Heart right ventricle (tissue), 16 donors: ENCODE measurements around the gene SLC35F3. TPM values are rescaled to one million over a fixed set of nuclear protein-coding genes. Genes with fewer than 3 reads are reported as not detected.

Experiments used
- ATAC-seq, 8 donors: fragments of 200-7000 bp; cut with Tn5 transposase; one replicate each; pipeline ENCODE4 v1.9.1; 2020; ENCODE audit warnings: mild to moderate bottlenecking in 8 of 8, moderate library complexity in 8 of 8, moderate number of reproducible peaks in 1 of 8
- DNase-seq, 2 donors: peaks; one replicate each; pipeline ENCODE4 v3.0.0-alpha.2; 2020
- H3K27ac ChIP-seq, 10 donors: fragments of 200-600 bp; sonication (generic) in 2 of 10; one replicate each; pipeline versions ENCODE4 v1.5.0 to v1.8.0; 2020 to 2022; ENCODE audit warnings: mild to moderate bottlenecking in 3 of 10
- H3K27me3 ChIP-seq, 7 donors: fragments of 200-600 bp; one replicate each; pipeline ENCODE4 v1.8.0; 2021 to 2022; ENCODE audit warnings: mild to moderate bottlenecking in 2 of 7
- H3K36me3 ChIP-seq, 9 donors: fragments of 200-600 bp; sonication (generic) in 1 of 9; one replicate each; pipeline versions ENCODE4 v1.5.0 to v1.8.0; 2020 to 2022; ENCODE audit warnings: mild to moderate bottlenecking in 2 of 9
- H3K4me1 ChIP-seq, 9 donors: fragments of 200-600 bp; sonication (generic) in 1 of 9; one replicate each; pipeline versions ENCODE4 v1.5.0 to v1.8.0; 2020 to 2022; ENCODE audit warnings: mild to moderate bottlenecking in 4 of 9
- H3K4me3 ChIP-seq, 10 donors: fragments of 200-600 bp; sonication (generic) in 2 of 10; one replicate each; pipeline versions ENCODE4 v1.5.0 to v1.8.0; 2020 to 2022; ENCODE audit warnings: mild to moderate bottlenecking in 7 of 10, moderate library complexity in 2 of 10
- H3K9me3 ChIP-seq, 11 donors: fragments of 200-600 bp in 10 of 11; sonication (generic) in 2 of 11; one replicate each; pipeline versions ENCODE4 v1.5.0 to v1.8.0; 2013 to 2022; ENCODE audit warnings: mild to moderate bottlenecking in 2 of 11, control low read depth in 1 of 11, moderate library complexity in 1 of 11
- CTCF ChIP-seq, 9 donors: fragments of 200-600 bp; sonication (generic) in 2 of 9; IDR thresholded peaks; one replicate each; pipeline versions ENCODE4 v1.5.0 to v1.8.0; 2021 to 2022; ENCODE audit warnings: antibody characterized with exemption in 9 of 9, mild to moderate bottlenecking in 5 of 9, moderate library complexity in 1 of 9
- WGBS, 2 donors: extraction: QIAGEN DNeasy Blood & Tissue Kit; methylation state at CpG; one replicate each; pipeline ENCODE4 v1.1.7; 2013; ENCODE audit warnings: inconsistent platforms in 1 of 2; 5-methylcytosine and 5-hydroxymethylcytosine counted together
- intact Hi-C, 10 donors: fragments of 100-400 bp; cut with DNase I; formaldehyde crosslinking; loops; one replicate each; pipeline versions ENCODE4 v1.11.1 to v1.14.2; 2022
- polyA plus RNA-seq, 2 donors: library from polyadenylated mRNA; stranded (reverse); fragments of 200-250 nt; gene quantifications; one replicate each; pipeline ENCODE4 v1.2.3, GENCODE V29; 2013
- total RNA-seq, 10 donors: library from RNA; stranded (reverse); fragmentation: NEBNext Ultra II Directional in 3 of 10; extraction: Animal tissue kit (Norgen Biotek cat#: 25700) in 3 of 10; gene quantifications; one replicate each; pipeline versions ENCODE4 v1.2.1 to v1.2.4, GENCODE V29; 2021 to 2023
- donor health status: Arrhythmogenic right ventricular cardiomyopathy.
- donor health status: ischemic (EF 13 %, LVEDD 7.1; RV severe dilation, severe dysfunction).
- donor health status: healthy with polysubstance abuse.
- donor health status: DM: no; HTN: yes; CAD: no.
- donor health status: DM: no; HTN: no; CAD: no.
- donor health status: ischemic (EF 25% LVEDD 6.9; RV normal size, moderate dysfunction).
- donor health status: ischemic (EF 25% LVEDD 5.7; RV mildly dilated, moderate dysfunction).
- donor health status: healthy.
- donor health status: DM: yes; HTN: yes; CAD: no.
- donor health status: Ischemic cardiomyopathy.
- donor health status: ischemic (EF 35%, LVEDD 5.7; RV mildly dilated, moderate dysfunction).
- donor health status: nonischemic (EF 11% LVEDD 7.7; RV severe dilation, severe dysfunction).
- donor health status: DM: yes; HTN: yes; CAD: no.
- donor health status: PGD.
- donor health status: ischemic (EF 29% LVEDD 5.4; RV normal size, mild dysfunction).
- donor health status: nonischemic (EF 23%, LVEDD 6.1; RV moderate dilation, normal function).

Gene SLC35F3
- total and polyA plus RNA-seq, 12 donors, result 0.04 to 0.09 (median 0.09) TPM; not detected in 9

- H3K36me3 ChIP-seq, result no peaks in the 10 kb centered on the region
- WGBS, 2 donors, result 35 to 40% methylated on average over 5 of the region's 5 CpGs
- H3K9me3 ChIP-seq, result peaks cover 0 to 15% (median 6%) of the 10 kb centered on the region in 11 donors
- ATAC-seq (peak in 7 of 8 donors; percentile 58 to 96 (median 81)), DNase-seq (peak; percentile 26 to 41)
- H3K4me3 ChIP-seq, result no peak overlapping the region
- no peak for TF ChIP-seq CTCF (IDR thresholded peaks at IDR 0.05)
- H3K27ac ChIP-seq, result no peak overlapping the region
- H3K27me3 ChIP-seq, result peaks cover 0 to 34% (median 8%) of the 10 kb centered on the region in 7 donors
- peaks cover 0 to 19% (median 4%) of the 10 kb centered on the region in 9 donors for H3K4me1 ChIP-seq
- intact Hi-C loops, result no loop called here
Observed at GRCh38 chr1:234093741-234094140, 189.3 kb downstream of the SLC35F3 start.

GRCh38 chr1:234094172-234094571, 189.7 kb downstream of the SLC35F3 start:
- intact Hi-C loops, result no loop called here
- 42 to 43% methylated on average over 1 of the region's 1 CpG for WGBS, 2 donors
- Histone ChIP-seq H3K27me3 (peaks cover 0 to 30% (median 8%) of the 10 kb centered on the region in 7 donors), H3K9me3 (peaks cover 0 to 15% (median 6%) of the 10 kb centered on the region in 11 donors), H3K4me3 (no peak overlapping the region), H3K36me3 (no peaks in the 10 kb centered on the region), H3K27ac (no peak overlapping the region), H3K4me1 (peaks cover 0 to 19% (median 4%) of the 10 kb centered on the region in 9 donors)
- no peak for TF ChIP-seq CTCF (IDR thresholded peaks at IDR 0.05)
- DNase-seq (no peak), ATAC-seq (peak in 3 of 8 donors; percentile 14 to 30 (median 27))

- peaks cover 0 to 19% (median 4%) of the 10 kb centered on the region in 9 donors for H3K4me1 ChIP-seq
- peaks cover 0 to 22% (median 5%) of the 10 kb centered on the region in 7 donors for H3K27me3 ChIP-seq
- TF ChIP-seq CTCF (IDR thresholded peaks at IDR 0.05), result no peak
- no peaks in the 10 kb centered on the region for H3K9me3 ChIP-seq
- no peak for ATAC-seq
- H3K27ac ChIP-seq, result no peak overlapping the region
- intact Hi-C loops, result no loop called here
- no peak for DNase-seq
- 55 to 68% methylated on average over 7 of the region's 7 CpGs for WGBS, 2 donors
- no peak overlapping the region for H3K4me3 ChIP-seq
- H3K36me3 ChIP-seq, result no peaks in the 10 kb centered on the region
Observed at GRCh38 chr1:234096161-234096770, 191.8 kb downstream of the SLC35F3 start.

GRCh38 chr1:234102583-234102982, 198.1 kb downstream of the SLC35F3 start:
- peaks cover 0 to 4% (median 0%) of the 10 kb centered on the region in 9 donors for H3K4me1 ChIP-seq
- TF ChIP-seq CTCF (IDR thresholded peaks at IDR 0.05), result no peak
- H3K4me3 ChIP-seq, result no peak overlapping the region
- H3K27ac ChIP-seq, result peak overlapping the region in 1 of 10 donors; percentile 4
- no peaks in the 10 kb centered on the region for H3K9me3 ChIP-seq
- H3K27me3 ChIP-seq, result peaks cover 0 to 31% (median 0%) of the 10 kb centered on the region in 7 donors
- 40 to 45% methylated on average over 8 of the region's 8 CpGs for WGBS, 2 donors
- ATAC-seq, result peak in 6 of 8 donors; percentile 52 to 83 (median 72)
- no peaks in the 10 kb centered on the region for H3K36me3 ChIP-seq
- intact Hi-C loops, result no loop called here
- peak in 1 of 2 donors; percentile 37 for DNase-seq
